GM12878 (cell line): Measurements from ENCODE around the gene KCNN3. TPM values are rescaled to one million over a fixed set of nuclear protein-coding genes. Genes with fewer than 3 reads are reported as not detected.

Experiments used
- ATAC-seq: fragments of 200-7000 bp; cut with Tn5 transposase; 3 replicates; pipeline ENCODE4 v1.9.1; 2020; ENCODE audit warnings: mild to moderate bottlenecking, moderate library complexity
- BruUV-seq: library from RNA; stranded (reverse); fragments of 400-500 nt; replicated peaks from 2 replicates; lab custom pipeline; 2021; lab: Mats Ljungman, UMichigan
- CTCF ChIA-PET: fragments of 300-600 bp; sonication (Branson Sonifier 250); formaldehyde crosslinking; extraction: SDS; loops from one replicate; lab custom pipeline; 2021; ENCODE audit warnings: inconsistent platforms; lab: Yijun Ruan, JAX
- POLR2A ChIA-PET: fragments of 350-600 bp; formaldehyde crosslinking; extraction: SDS; loops from one replicate; lab custom pipeline; 2021; ENCODE audit warnings: inconsistent platforms; lab: Charles Lee
- RAD21 ChIA-PET: fragments of 300-600 bp; sonication (Branson Sonifier 250); formaldehyde crosslinking; loops from one replicate; lab custom pipeline; 2023; ENCODE audit warnings: antibody characterized with exemption; ENCODE audit not compliant: unreplicated experiment; lab: Charles Lee
- SMC1A ChIA-PET: fragments of 300-600 bp; sonication (Branson Sonifier 250); formaldehyde crosslinking; loops from one replicate; lab custom pipeline; 2023; ENCODE audit not compliant: unreplicated experiment, uncharacterized antibody; lab: Charles Lee
- DNase-seq: peaks from one replicate; pipeline ENCODE4 v3.0.0-alpha.2; 2011; ENCODE audit warnings: low read depth, low spot score
- FAIRE-seq: peaks from 3 replicates; lab custom pipeline; 2011; peaks lifted over from hg19 to GRCh38; lab: Jason Lieb, UNC
- H2AFZ ChIP-seq: 2 replicates; pipeline ENCODE4 v1.6.0; 2011; ENCODE audit warnings: low read depth, low read length, control low read depth; ENCODE audit not compliant: control insufficient read depth
- H3K27ac ChIP-seq: 2 replicates; pipeline ENCODE4 v1.5.1; 2011; ENCODE audit warnings: control low read depth; ENCODE audit not compliant: control insufficient read depth, insufficient read depth
- H3K27me3 ChIP-seq, 2 experiments: replicated peaks in 1 of 2; 2 replicates each; pipeline versions ENCODE4 v1.6.0 to v1.6.1; 2011; ENCODE audit warnings: low read length in 1 of 2; ENCODE audit not compliant: control insufficient read depth in 2 of 2, insufficient read depth in 2 of 2
- H3K36me3 ChIP-seq, 2 experiments: 2 replicates each; pipeline ENCODE4 v1.5.1; 2011; ENCODE audit warnings: low read length in 1 of 2; ENCODE audit not compliant: control insufficient read depth in 2 of 2, insufficient read depth in 2 of 2
- H3K4me1 ChIP-seq: 2 replicates; pipeline ENCODE4 v1.6.1; 2011; ENCODE audit warnings: mild to moderate bottlenecking, low read length, moderate library complexity, mixed read lengths; ENCODE audit not compliant: control insufficient read depth, insufficient read depth
- H3K4me2 ChIP-seq: 2 replicates; pipeline ENCODE4 v1.6.0; 2011; ENCODE audit warnings: control low read depth; ENCODE audit not compliant: control insufficient read depth, insufficient read depth
- H3K4me3 ChIP-seq: fragments of 200-600 bp; sonication (generic); 2 replicates; pipeline ENCODE4 v1.5.1; 2016
- H3K79me2 ChIP-seq: 2 replicates; pipeline ENCODE4 v1.6.0; 2011; ENCODE audit warnings: low read length; ENCODE audit not compliant: control insufficient read depth, insufficient read depth
- H3K9ac ChIP-seq: 2 replicates; pipeline ENCODE4 v1.8.0; 2011; ENCODE audit warnings: low read length, control low read depth, mixed read lengths; ENCODE audit not compliant: control insufficient read depth, insufficient read depth
- H3K9me3 ChIP-seq: replicated peaks from 3 replicates; pipeline ENCODE4 v1.5.1; 2011; ENCODE audit warnings: mild to moderate bottlenecking, low read length; ENCODE audit not compliant: control insufficient read depth, insufficient read depth
- H4K20me1 ChIP-seq: 2 replicates; pipeline ENCODE4 v1.6.0; 2011; ENCODE audit not compliant: control insufficient read depth, insufficient read depth
- ASH2L ChIP-seq: fragments of 300-600, 200-600 bp; sonication (generic); IDR thresholded peaks from 2 replicates; pipeline ENCODE4 v1.6.1; 2017; ENCODE audit warnings: low read depth, mild to moderate bottlenecking, borderline replicate concordance
- BCL3 ChIP-seq: IDR thresholded peaks from 2 replicates; pipeline ENCODE4 v1.6.1; 2011; ENCODE audit warnings: borderline replicate concordance, low read depth, mild to moderate bottlenecking, moderate library complexity, low read length; ENCODE audit not compliant: insufficient read depth, poor library complexity, severe bottlenecking
- BCLAF1 ChIP-seq: fragments of 450-650 bp; IDR thresholded peaks from 2 replicates; pipeline ENCODE4 v1.6.1; 2017; ENCODE audit warnings: antibody characterized with exemption, mild to moderate bottlenecking, moderate library complexity
- KLF5 ChIP-seq: fragments of 450-650 bp; IDR thresholded peaks from 2 replicates; pipeline ENCODE4 v1.6.1; 2014; ENCODE audit warnings: mild to moderate bottlenecking; ENCODE audit not compliant: partially characterized antibody
- LARP7 ChIP-seq: fragments of 450-650 bp; IDR thresholded peaks from 2 replicates; pipeline ENCODE4 v1.6.1; 2017; ENCODE audit warnings: mild to moderate bottlenecking
- MEF2A ChIP-seq: IDR thresholded peaks from 2 replicates; pipeline ENCODE4 v1.6.1; 2011; ENCODE audit warnings: low read depth, mild to moderate bottlenecking, low read length, moderate library complexity; ENCODE audit not compliant: insufficient read depth
- SPI1 ChIP-seq: IDR thresholded peaks from 2 replicates; pipeline ENCODE4 v1.6.1; 2011; ENCODE audit warnings: low read depth, mild to moderate bottlenecking, low read length, moderate library complexity, borderline replicate concordance; ENCODE audit not compliant: insufficient read depth
- ZNF274 ChIP-seq: IDR thresholded peaks from one replicate; pipeline ENCODE4 v1.8.0; 2011; ENCODE audit not compliant: insufficient read length, insufficient read depth
- WGBS: methylation state at CpG from one replicate; pipeline ENCODE4 v1.1.6; 2016; ENCODE audit warnings: low lambda C conversion rate; ENCODE audit not compliant: insufficient replicate concordance, insufficient coverage; ENCODE audit errors: missing lambda C conversion rate; 5-methylcytosine and 5-hydroxymethylcytosine counted together
- in situ Hi-C: fragments of 300-500 bp; cut with MboI; formaldehyde crosslinking; loops from 9 replicates; pipeline ENCODE4 v1.14.3; 2018; ENCODE audit warnings: mixed read lengths
- intact Hi-C: fragments of 100-400 bp; cut with micrococcal nuclease; formaldehyde crosslinking; loops from one replicate; pipeline ENCODE4 v1.14.2; 2022; ENCODE audit not compliant: unreplicated experiment
- polyA plus RNA-seq, 11 experiments: library from polyadenylated mRNA; depleted of rRNA in 4 of 11; unstranded in 6 of 11; stranded (reverse) in 5 of 11; fragments of >200 nt; fragmentation: Nextera tagmentation in 4 of 11; fragmentation: Illumina TruSeq in 1 of 11; extraction: Ambion mirVana in 4 of 11; extraction: Trizol in 1 of 11; gene quantifications; 1 replicate in 1 of 11; 2 replicates in 10 of 11; pipeline versions ENCODE4 v1.2.1 to v1.2.3, GENCODE V29; 2011 to 2016; ENCODE audit warnings: inconsistent platforms in 2 of 11, missing spikeins in 2 of 11, low read depth in 1 of 11
- total RNA-seq, 4 experiments: library from RNA; depleted of rRNA in 3 of 4; stranded (reverse); fragments of >200 nt in 3 of 4; fragmentation: Illumina TruSeq in 1 of 4; extraction: Trizol in 1 of 4; gene quantifications; 2 replicates each; pipeline versions ENCODE4 v1.2.1 to v1.2.3, GENCODE V29; 2013 to 2021

KCNN3 gene
- total and polyA plus RNA-seq, 10 of the 15 experiments (the other 5 are each of a cell fraction or from before 2014, with no cell fraction given) = 3.5 to 26.4 (median 14.9) TPM

- Histone ChIP-seq H3K27me3 (no peaks in the 10 kb centered on the region), H3K4me1 (peaks cover 22% of the 10 kb centered on the region), H3K4me3 (no peak overlapping the region), H3K36me3 (peaks cover 5 to 7% of the 10 kb centered on the region in 2 experiments; a peak in 3 of 4 replicates), H2AFZ (no peak overlapping the region), H3K27ac (no peak overlapping the region), H3K79me2 (no peaks in the 10 kb centered on the region), H3K9ac (no peak overlapping the region), H3K9me3 (no peaks in the 10 kb centered on the region; the same call in 2 of the 3 replicates), H3K4me2 (no peak overlapping the region), H4K20me1 (no peaks in the 10 kb centered on the region; the same call in 1 of the 2 replicates)
- intact Hi-C loops (no loop called here), in situ Hi-C loops (no loop called here)
- DNase-seq = no peak
- CTCF ChIA-PET = interaction anchor here (0.6 to 1.0 kb wide), 4 partner anchors 9 to 407 kb away, joined by 3 read pairs; no protein-coding TSS in a partner anchor
- SMC1A ChIA-PET = interaction anchor here (1.0 kb wide), 1 partner anchor 68 kb away, joined by 3 read pairs; no protein-coding TSS in a partner anchor
- FAIRE-seq = no peak
- RAD21 ChIA-PET = no interaction called here
- WGBS = 82% methylated on average over 15 of the region's 15 CpGs
- TF ChIP-seq LARP7 (no peak), BCL3 (no peak), KLF5 (no peak), ZNF274 (no peak), SPI1 (no peak), BCLAF1 (no peak), ASH2L (no peak), MEF2A (no peak)
- no TSS peak for BruUV-seq
- POLR2A ChIA-PET = interaction anchor here (0.7 to 1.1 kb wide), 2 partner anchors 132 to 236 kb away, joined by 3 to 6 read pairs; no protein-coding TSS in a partner anchor
- no peak for ATAC-seq
These were observed 128.2 kb downstream of the KCNN3 start for GRCh38 chr1:154741741-154742495.
